Mesenchymal stem cell (in vitro differentiated cells and primary cell): ENCODE measurements around the gene PBOV1.

Experiments
- DNase-seq: peaks from one replicate; pipeline ENCODE4 v3.0.0-alpha.2; 2013
- H2AFZ ChIP-seq: one replicate; pipeline ENCODE4 v1.6.1; 2013; ENCODE audit warnings: low read depth, mild to moderate bottlenecking, control low read depth, inconsistent platforms, low read length, moderate library complexity
- H2AK5ac ChIP-seq: 2 replicates; pipeline ENCODE4 v1.6.1; 2013; ENCODE audit warnings: low read length, moderate library complexity, mild to moderate bottlenecking, inconsistent platforms; ENCODE audit not compliant: severe bottlenecking
- H2BK120ac ChIP-seq: one replicate; pipeline ENCODE4 v1.6.1; 2013; ENCODE audit warnings: low read depth, mild to moderate bottlenecking, inconsistent platforms, low read length, moderate library complexity
- H2BK12ac ChIP-seq, 2 experiments: one replicate each; pipeline ENCODE4 v1.6.1; 2013; ENCODE audit warnings: inconsistent platforms in 2 of 2, low read length in 2 of 2, mild to moderate bottlenecking in 2 of 2, moderate library complexity in 2 of 2, control low read depth in 1 of 2
- H2BK15ac ChIP-seq: one replicate; pipeline ENCODE4 v1.6.1; 2013; ENCODE audit warnings: mild to moderate bottlenecking, low read depth, inconsistent platforms; ENCODE audit not compliant: poor library complexity, severe bottlenecking
- H2BK5ac ChIP-seq: 2 replicates; pipeline ENCODE4 v1.6.1; 2013; ENCODE audit warnings: low read depth, mild to moderate bottlenecking, low read length, control low read depth, inconsistent platforms; ENCODE audit not compliant: poor library complexity, severe bottlenecking
- H3K14ac ChIP-seq, 2 experiments: one replicate each; pipeline ENCODE4 v1.6.1; 2013; ENCODE audit warnings: inconsistent platforms in 2 of 2, low read length in 2 of 2, control low read depth in 1 of 2, mild to moderate bottlenecking in 1 of 2, moderate library complexity in 1 of 2
- H3K18ac ChIP-seq, 2 experiments: one replicate each; pipeline ENCODE4 v1.6.1; 2013; ENCODE audit warnings: inconsistent platforms in 2 of 2, low read length in 2 of 2, control low read depth in 1 of 2, low read depth in 1 of 2, mild to moderate bottlenecking in 1 of 2
- H3K23ac ChIP-seq, 2 experiments: one replicate each; pipeline ENCODE4 v1.6.1; 2013; ENCODE audit warnings: inconsistent platforms in 2 of 2, low read length in 2 of 2, mild to moderate bottlenecking in 2 of 2, moderate library complexity in 2 of 2, control low read depth in 1 of 2
- H3K27ac ChIP-seq: 2 replicates; pipeline ENCODE4 v1.5.1; 2013; ENCODE audit warnings: mild to moderate bottlenecking, moderate library complexity, low read length, control low read depth, inconsistent platforms; ENCODE audit not compliant: poor library complexity, severe bottlenecking
- H3K27me3 ChIP-seq, 2 experiments: 2 replicates each; pipeline versions ENCODE4 v1.6.1 to v1.7.0; 2013; ENCODE audit warnings: low read length in 2 of 2, mild to moderate bottlenecking in 2 of 2, moderate library complexity in 2 of 2, control low read depth in 1 of 2, inconsistent platforms in 1 of 2; ENCODE audit not compliant: control insufficient read depth in 1 of 2, insufficient read depth in 1 of 2
- H3K36me3 ChIP-seq, 2 experiments: 2 replicates each; pipeline versions ENCODE4 v1.6.1 to v1.7.0; 2013; ENCODE audit warnings: low read length in 2 of 2, control low read depth in 1 of 2, inconsistent platforms in 1 of 2, low read depth in 1 of 2, mild to moderate bottlenecking in 1 of 2; ENCODE audit not compliant: insufficient read depth in 2 of 2, control insufficient read depth in 1 of 2
- H3K4ac ChIP-seq, 2 experiments: one replicate each; pipeline ENCODE4 v1.6.1; 2013; ENCODE audit warnings: inconsistent platforms in 2 of 2, low read length in 2 of 2, mild to moderate bottlenecking in 2 of 2, moderate library complexity in 2 of 2, control low read depth in 1 of 2, low read depth in 1 of 2
- H3K4me1 ChIP-seq: 2 replicates; pipeline ENCODE4 v1.6.1; 2013; ENCODE audit warnings: low read depth, low read length, control low read depth; ENCODE audit not compliant: control insufficient read depth, insufficient read depth
- H3K4me2 ChIP-seq: 2 replicates; pipeline ENCODE4 v1.6.1; 2013; ENCODE audit warnings: low read length, mild to moderate bottlenecking, inconsistent platforms; ENCODE audit not compliant: poor library complexity, severe bottlenecking
- H3K4me3 ChIP-seq, 2 experiments: 2 replicates each; pipeline versions ENCODE4 v1.5.1 to v1.7.0; 2013; ENCODE audit warnings: low read length in 2 of 2, mild to moderate bottlenecking in 2 of 2, control low read depth in 1 of 2, low read depth in 1 of 2; ENCODE audit not compliant: insufficient read depth in 1 of 2
- H3K79me1 ChIP-seq: replicated peaks from 2 replicates; pipeline ENCODE4 v1.6.1; 2013; ENCODE audit warnings: mild to moderate bottlenecking, control low read depth, low read length, inconsistent platforms; ENCODE audit not compliant: poor library complexity, severe bottlenecking
- H3K9ac ChIP-seq: 2 replicates; pipeline ENCODE4 v1.7.0; 2013; ENCODE audit warnings: mild to moderate bottlenecking, low read length, moderate library complexity
- H3K9me3 ChIP-seq: 2 replicates; pipeline ENCODE4 v1.7.0; 2013; ENCODE audit warnings: mild to moderate bottlenecking, low read length; ENCODE audit not compliant: control insufficient read depth
- H4K8ac ChIP-seq: one replicate; pipeline ENCODE4 v1.6.1; 2013; ENCODE audit warnings: inconsistent platforms, mild to moderate bottlenecking, low read length, moderate library complexity
- H4K91ac ChIP-seq: one replicate; pipeline ENCODE4 v1.6.1; 2013; ENCODE audit warnings: mild to moderate bottlenecking, low read length, inconsistent platforms
- WGBS: methylation state at CpG from one replicate; pipeline ENCODE4 v1.1.7; 2013; ENCODE audit warnings: mixed read lengths; 5-methylcytosine and 5-hydroxymethylcytosine counted together

PBOV1 gene

GRCh38 chr6:138197570-138197969 lies 20.7 kb downstream of the PBOV1 start:
- Histone ChIP-seq H3K18ac (no peak overlapping the region), H3K4me1 (no peaks in the 10 kb centered on the region), H3K4ac (no peak overlapping the region), H2BK120ac (no peak overlapping the region), H3K23ac (no peak overlapping the region), H3K9me3 (no peaks in the 10 kb centered on the region), H3K4me3 (no peak overlapping the region), H3K36me3 (no peaks in the 10 kb centered on the region), H3K27me3 (no peaks in the 10 kb centered on the region), H3K9ac (no peak overlapping the region), H4K8ac (no peak overlapping the region), H3K79me1 (no peaks in the 10 kb centered on the region), H3K27ac (no peak overlapping the region), H2AK5ac (no peak overlapping the region), H2BK5ac (no peak overlapping the region), H2BK15ac (no peak overlapping the region), H3K14ac (no peak overlapping the region), H2AFZ (no peak overlapping the region), H2BK12ac (no peak overlapping the region), H3K4me2 (no peak overlapping the region), H4K91ac (no peak overlapping the region)
- DNase-seq, result no peak
- 94% methylated on average over 4 of the region's 7 CpGs for WGBS

DNA sequence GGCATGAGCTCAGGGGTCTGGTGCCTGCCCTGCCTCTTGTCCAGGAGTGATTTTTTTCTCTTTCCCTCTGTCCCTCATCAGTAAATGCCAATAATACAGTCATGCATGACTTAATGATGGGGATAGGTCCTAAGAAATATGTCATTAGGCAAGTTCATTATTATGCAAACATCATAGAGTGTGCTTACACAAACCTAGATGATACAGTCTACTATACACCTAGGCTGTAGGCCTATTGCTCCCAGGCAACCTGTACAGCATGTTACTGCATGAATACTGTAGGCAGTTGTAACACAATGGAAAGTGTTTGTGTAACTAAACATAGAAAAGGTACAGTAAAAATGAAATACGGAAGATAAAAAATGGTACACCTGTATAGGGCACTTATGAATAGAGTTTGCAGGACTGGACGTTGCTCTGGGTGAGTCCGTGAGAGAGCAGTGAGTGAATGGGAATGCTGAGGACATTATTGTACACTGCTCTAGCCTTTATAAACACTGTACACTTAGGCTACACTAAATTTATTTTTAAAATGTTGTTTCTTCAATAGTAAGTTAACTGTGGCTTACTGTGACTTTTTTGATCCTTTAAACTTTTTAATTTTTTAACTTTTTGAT lies 22.1 kb downstream of the PBOV1 start:
- H3K4me2 ChIP-seq, result no peak overlapping the region
- H3K9ac ChIP-seq, result no peak overlapping the region
- no peak overlapping the region for H3K27ac ChIP-seq
- no peak overlapping the region for H2BK120ac ChIP-seq
- H3K4me3 ChIP-seq, result no peak overlapping the region
- 100% methylated on average over 2 of the region's 3 CpGs for WGBS
- no peaks in the 10 kb centered on the region for H3K79me1 ChIP-seq
- no peak for DNase-seq
- H3K27me3 ChIP-seq, result peaks cover under 1 to 3% of the 10 kb centered on the region in 2 experiments
- no peak overlapping the region for H3K4ac ChIP-seq
- H2AFZ ChIP-seq, result no peak overlapping the region
- H2BK12ac ChIP-seq, result no peak overlapping the region
- no peaks in the 10 kb centered on the region for H3K4me1 ChIP-seq
- no peak overlapping the region for H2AK5ac ChIP-seq
- no peak overlapping the region for H2BK15ac ChIP-seq
- H3K9me3 ChIP-seq, result no peaks in the 10 kb centered on the region
- no peak overlapping the region for H4K91ac ChIP-seq
- H3K23ac ChIP-seq, result no peak overlapping the region
- H4K8ac ChIP-seq, result no peak overlapping the region
- no peak overlapping the region for H3K14ac ChIP-seq
- H3K18ac ChIP-seq, result peak overlapping the region in 1 of 2 experiments; percentile 21
- H2BK5ac ChIP-seq, result no peak overlapping the region
- no peaks in the 10 kb centered on the region for H3K36me3 ChIP-seq

GRCh38 chr6:138194287-138194686 lies 24.0 kb downstream of the PBOV1 start:
- Histone ChIP-seq H3K27ac (no peak overlapping the region), H3K23ac (no peak overlapping the region), H3K4ac (no peak overlapping the region), H2BK120ac (no peak overlapping the region), H4K8ac (no peak overlapping the region), H3K79me1 (no peaks in the 10 kb centered on the region), H3K36me3 (no peaks in the 10 kb centered on the region), H2BK5ac (no peak overlapping the region), H3K4me3 (no peak overlapping the region), H4K91ac (no peak overlapping the region), H2AK5ac (no peak overlapping the region), H3K14ac (no peak overlapping the region), H3K9ac (no peak overlapping the region), H2AFZ (no peak overlapping the region), H2BK12ac (no peak overlapping the region), H2BK15ac (no peak overlapping the region), H3K4me1 (no peaks in the 10 kb centered on the region), H3K4me2 (no peak overlapping the region), H3K18ac (no peak overlapping the region), H3K9me3 (no peaks in the 10 kb centered on the region), H3K27me3 (peaks cover 4 to 13% of the 10 kb centered on the region in 2 experiments)
- 93% methylated on average over 4 of the region's 4 CpGs for WGBS
- DNase-seq, result no peak

DNA sequence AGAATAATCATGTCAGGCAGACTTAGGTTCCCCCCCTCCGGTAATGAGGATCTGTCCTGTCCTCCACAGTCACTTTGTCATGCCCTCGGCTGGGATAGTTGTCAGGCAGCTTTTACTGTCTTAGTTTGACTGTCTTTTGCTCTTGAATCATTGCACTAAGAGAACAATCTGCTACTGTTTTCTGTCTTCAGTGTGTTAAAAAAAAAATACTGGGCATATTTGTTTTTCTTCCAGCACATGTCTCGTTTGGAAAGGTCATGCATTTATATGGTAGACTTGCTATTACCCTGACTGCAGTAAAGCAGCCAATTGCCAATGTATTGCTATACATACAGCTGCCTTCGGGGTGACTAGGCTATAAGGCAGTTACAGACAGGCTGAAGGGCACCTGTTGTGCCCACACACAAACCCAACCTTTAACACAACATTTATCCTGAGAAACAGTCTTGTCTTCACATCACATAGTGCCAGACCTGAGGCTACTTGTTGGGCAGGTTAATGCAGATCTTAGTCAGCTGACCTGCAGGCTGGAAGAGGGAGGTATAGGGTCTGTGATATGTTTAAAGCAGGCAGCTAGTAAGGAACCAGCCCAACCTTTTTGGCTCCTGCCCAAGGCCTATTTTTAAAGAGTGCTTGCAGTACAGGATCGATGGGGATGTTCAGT lies 29.9 kb downstream of the PBOV1 start:
- Histone ChIP-seq H2BK12ac (no peak overlapping the region), H3K4me1 (no peaks in the 10 kb centered on the region), H2BK15ac (no peak overlapping the region), H3K18ac (no peak overlapping the region), H2AFZ (no peak overlapping the region), H3K27me3 (peaks cover 4 to 36% of the 10 kb centered on the region in 2 experiments), H3K27ac (no peak overlapping the region), H3K4me3 (no peak overlapping the region), H3K9ac (no peak overlapping the region), H3K36me3 (no peaks in the 10 kb centered on the region), H4K91ac (no peak overlapping the region), H3K4ac (no peak overlapping the region), H3K14ac (no peak overlapping the region), H2BK5ac (no peak overlapping the region), H3K79me1 (no peaks in the 10 kb centered on the region), H4K8ac (no peak overlapping the region), H2BK120ac (no peak overlapping the region), H3K23ac (no peak overlapping the region), H3K4me2 (no peak overlapping the region), H2AK5ac (no peak overlapping the region), H3K9me3 (no peaks in the 10 kb centered on the region)
- DNase-seq, result no peak
- WGBS, result 68% methylated on average over 5 of the region's 5 CpGs
